Measurements from ENCODE around the gene CRACR2B.
A peak's percentile ranks its signal among the peaks of the same experiment; 100 is the strongest.

Gene CRACR2B

GRCh38 chr11:827897-828192 lies at the start of gene CRACR2B:
CRACR2B (plus strand) TSS chr11:827919; CDS start chr11:828608, 689 bp downstream.
- no peak for DNase-seq (ENCODE audit: low spot score)

- no peak for DNase-seq (ENCODE audit: low spot score)
These were observed 48.5 kb upstream of the CRACR2B start for GRCh38 chr11:778976-779954.

GRCh38 chr11:779955-780532 lies 47.7 kb upstream of the CRACR2B start:
- no peak for DNase-seq (ENCODE audit: low spot score)

- DNase-seq (ENCODE audit: low spot score) = no peak
These were observed 45.2 kb upstream of the CRACR2B start for GRCh38 chr11:782264-783174.

- peak; percentile 40 for DNase-seq (ENCODE audit: low spot score)
These were observed 44.1 kb upstream of the CRACR2B start for GRCh38 chr11:783581-784015.

- DNase-seq (ENCODE audit: low spot score) = no peak
These were observed 41.3 kb upstream of the CRACR2B start for GRCh38 chr11:786235-787083.

GRCh38 chr11:787084-787675 lies 40.5 kb upstream of the CRACR2B start:
- no peak for DNase-seq (ENCODE audit: low spot score)

- DNase-seq (ENCODE audit: low spot score) = no peak
These were observed 39.6 kb upstream of the CRACR2B start for GRCh38 chr11:788009-788640.

- DNase-seq (ENCODE audit: low spot score) = no peak
These were observed 38.5 kb upstream of the CRACR2B start for GRCh38 chr11:788953-789940.

GRCh38 chr11:789943-790342 lies 37.8 kb upstream of the CRACR2B start, which contains the start of gene CEND1:
CEND1 (minus strand) TSS chr11:790090; CDS start chr11:788576, 1,514 bp downstream.
- no peak for DNase-seq (ENCODE audit: low spot score)

GRCh38 chr11:790721-791564 lies 36.8 kb upstream of the CRACR2B start:
- no peak for DNase-seq (ENCODE audit: low spot score)

GRCh38 chr11:791658-792534 lies 35.8 kb upstream of the CRACR2B start:
- DNase-seq (ENCODE audit: low spot score) = no peak

- DNase-seq (ENCODE audit: low spot score) = no peak
These were observed 35.2 kb upstream of the CRACR2B start for GRCh38 chr11:792535-792821.

- no peak for DNase-seq (ENCODE audit: low spot score)
These were observed 34.8 kb upstream of the CRACR2B start for GRCh38 chr11:792873-793272.

GRCh38 chr11:793556-793955 lies 34.2 kb upstream of the CRACR2B start:
- no peak for DNase-seq (ENCODE audit: low spot score)

- DNase-seq (ENCODE audit: low spot score) = no peak
These were observed 33.5 kb upstream of the CRACR2B start for GRCh38 chr11:794013-794765.
